ENCODE data around the gene STRIP2. TPM values are rescaled to one million over a fixed set of nuclear protein-coding genes. Genes with fewer than 3 reads are reported as not detected.

STRIP2 gene
- polyA plus RNA-seq, 1 donor (not counting 4 experiments of a cell fraction or from before 2014, with no cell fraction given) = 12.5 TPM

GRCh38 chr7:129536323-129536722, 102.1 kb downstream of the STRIP2 start:
- no peak for TF ChIP-seq EZH2 (IDR thresholded peaks at IDR 0.05; ENCODE audit: low read length)
- no peak for TF ChIP-seq CTCF (optimal IDR thresholded peaks at IDR 0.05 in 1 of 3, IDR thresholded peaks at IDR 0.05 in 1 of 3, conservative IDR thresholded peaks at IDR 0.05 in 1 of 3; ENCODE audit: extremely low read depth in 1 of 3, insufficient read depth in 2 of 3, low read length in 3 of 3)
- Histone ChIP-seq H3K79me2 (ENCODE audit: control insufficient read depth, insufficient read depth, low read length) (no peaks in the 10 kb centered on the region), H3K27ac (ENCODE audit: control insufficient read depth, insufficient read depth, low read length) (no peak overlapping the region), H4K20me1 (ENCODE audit: control insufficient read depth, extremely low read depth, insufficient read depth, low read length) (no peaks in the 10 kb centered on the region), H3K36me3 (ENCODE audit: control insufficient read depth in 2 of 2, extremely low read depth in 1 of 2, insufficient read depth in 2 of 2, low read length in 2 of 2) (no peaks in the 10 kb centered on the region), H3K9me1 (ENCODE audit: control insufficient read depth, extremely low read depth, insufficient read depth, low read length) (no peaks in the 10 kb centered on the region), H2AFZ (ENCODE audit: control insufficient read depth, low read length) (no peak overlapping the region), H3K9ac (ENCODE audit: control insufficient read depth, extremely low read depth, insufficient read depth, low read length) (no peak overlapping the region), H3K4me3 (ENCODE audit: control insufficient read depth in 2 of 3, extremely low read depth in 1 of 3, insufficient read depth in 2 of 3, low read depth in 1 of 3, low read length in 3 of 3) (no peak overlapping the region), H3K27me3 (ENCODE audit: control insufficient read depth, extremely low read depth, insufficient read depth, low read length) (no peaks in the 10 kb centered on the region), H3K9me3 (ENCODE audit: control insufficient read depth, low read depth, low read length) (no peaks in the 10 kb centered on the region), H3K4me2 (ENCODE audit: control insufficient read depth, extremely low read depth, insufficient read depth, low read depth, low read length) (no peak overlapping the region), H3K4me1 (ENCODE audit: control insufficient read depth, extremely low read depth, insufficient read depth, low read length) (peaks cover 6% of the 10 kb centered on the region)
- DNase-seq (ENCODE audit: low read depth, low spot score) (no peak), FAIRE-seq (no peak)
- dilution Hi-C loops (cut with MboI; ENCODE audit: extremely low pct_ligation_motif_present, low sequenced_read_pairs) = no loop called here

Small RNA genes lying within 50 kb of the gene (small RNA-seq; reads per million reads assigned to genes)
- 0 reads per million in 3 experiments for gene AC009244.1 (ENCODE audit: insufficient read length in 3 of 3, low read depth in 3 of 3, low replicate concordance in 1 of 3)
- 0 to 0.50 (median 0.33) reads per million in 3 experiments for gene RNU1-72P (ENCODE audit: insufficient read length in 3 of 3, low read depth in 3 of 3, low replicate concordance in 1 of 3)
- 0 reads per million in 3 experiments for gene SNRPGP3 (ENCODE audit: insufficient read length in 3 of 3, low read depth in 3 of 3, low replicate concordance in 1 of 3)

Other genes starting within 250 kb of the STRIP2 start
- gene SMO, start 245.8 kb upstream of the STRIP2 start, polyA plus RNA-seq = 3.9 to 6.2 TPM (median 6.2 TPM) in 3 replicates
- 21.9 to 39.5 TPM (median 32.8 TPM) in 3 replicates for gene AHCYL2, start 209.4 kb upstream of the STRIP2 start, polyA plus RNA-seq
- gene SMKR1, start 68.1 kb downstream of the STRIP2 start, polyA plus RNA-seq = 0.23 to 0.81 TPM (median 0.76 TPM) in 3 replicates
- gene NRF1, start 177.3 kb downstream of the STRIP2 start, polyA plus RNA-seq = 9.2 to 12.6 TPM (median 10.4 TPM) in 3 replicates